Left lobe of liver (tissue), 2 donors: ENCODE results near the gene GDPD3. TPM values are rescaled to one million over a fixed set of nuclear protein-coding genes. Genes with fewer than 3 reads are reported as not detected.

ENCODE experiments used
- ATAC-seq: fragments of 200-7000 bp; cut with Tn5 transposase; one replicate; pipeline ENCODE4 v1.9.1; 2020; ENCODE audit warnings: mild to moderate bottlenecking, moderate library complexity
- DNase-seq: peaks from one replicate; pipeline ENCODE4 v3.0.0-alpha.2; 2020; ENCODE audit warnings: low spot score
- total RNA-seq: library from RNA; stranded (reverse); gene quantifications from one replicate; pipeline ENCODE4 v1.2.1, GENCODE V29; 2021
- donor health status: DM: no; HTN: no; CAD: no; lungs with moderate emphysema.
- donor health status: DM: no; HTN: yes; CAD: no.

GDPD3 gene
- total RNA-seq, 1 donor from 2014 or later, result 1.4 TPM

- no peak for ATAC-seq
- no peak for DNase-seq
These were observed 30.7 kb downstream of the GDPD3 start for GRCh38 chr16:30082545-30083090.

GRCh38 chr16:30079480-30079879 lies 33.9 kb downstream of the GDPD3 start:
- no peak for ATAC-seq
- DNase-seq, result no peak

DNA sequence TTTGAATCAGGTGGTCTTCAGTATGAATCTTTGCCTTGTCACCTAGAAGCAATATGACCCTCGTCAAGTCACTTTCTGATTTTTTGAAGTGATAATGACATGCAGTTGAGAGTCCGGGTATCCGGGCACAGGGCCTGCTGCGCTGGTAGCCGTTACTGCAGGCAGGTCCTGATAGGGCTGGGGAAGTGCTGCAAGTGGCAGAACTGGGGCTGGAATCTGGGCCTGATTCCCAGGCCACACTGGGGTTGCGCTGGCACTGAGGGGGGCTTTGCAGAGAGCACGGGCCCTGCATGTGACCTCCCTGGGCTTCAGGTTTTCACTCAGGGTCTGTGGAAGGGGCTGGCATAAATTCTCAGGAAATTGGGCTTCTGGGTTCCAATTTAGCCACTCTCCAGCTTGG lies 34.6 kb downstream of the GDPD3 start:
- no peak for ATAC-seq
- DNase-seq, result no peak

- no peak for ATAC-seq
- DNase-seq, result no peak
These were observed 35.7 kb downstream of the GDPD3 start for GRCh38 chr16:30077656-30078055.

DNA sequence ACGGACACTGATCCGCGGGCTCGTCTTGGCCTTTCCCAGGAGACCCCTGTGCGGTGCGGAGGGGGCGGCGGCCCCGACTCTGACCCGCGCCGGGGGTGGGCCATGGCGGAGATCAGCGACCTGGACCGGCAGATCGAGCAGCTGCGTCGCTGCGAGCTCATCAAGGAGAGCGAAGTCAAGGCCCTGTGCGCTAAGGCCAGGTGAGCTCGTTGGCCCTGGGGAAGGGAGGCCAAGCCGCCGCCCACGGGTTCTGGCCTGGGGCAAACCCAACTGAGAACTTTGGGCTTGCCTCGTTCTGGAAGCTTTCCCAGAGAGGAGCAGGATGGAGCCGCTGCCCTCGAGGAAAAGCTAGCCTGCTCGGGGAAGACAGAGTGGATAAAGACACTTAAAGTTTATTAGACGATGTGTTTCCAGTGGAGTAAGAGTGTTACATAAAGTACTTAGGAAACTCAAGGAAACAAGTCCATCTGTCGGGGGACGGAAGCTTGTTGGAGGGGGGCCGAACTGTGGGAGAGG lies 37.0 kb downstream of the GDPD3 start:
- DNase-seq (peak; percentile 76), ATAC-seq (peak; percentile 85)

DNA sequence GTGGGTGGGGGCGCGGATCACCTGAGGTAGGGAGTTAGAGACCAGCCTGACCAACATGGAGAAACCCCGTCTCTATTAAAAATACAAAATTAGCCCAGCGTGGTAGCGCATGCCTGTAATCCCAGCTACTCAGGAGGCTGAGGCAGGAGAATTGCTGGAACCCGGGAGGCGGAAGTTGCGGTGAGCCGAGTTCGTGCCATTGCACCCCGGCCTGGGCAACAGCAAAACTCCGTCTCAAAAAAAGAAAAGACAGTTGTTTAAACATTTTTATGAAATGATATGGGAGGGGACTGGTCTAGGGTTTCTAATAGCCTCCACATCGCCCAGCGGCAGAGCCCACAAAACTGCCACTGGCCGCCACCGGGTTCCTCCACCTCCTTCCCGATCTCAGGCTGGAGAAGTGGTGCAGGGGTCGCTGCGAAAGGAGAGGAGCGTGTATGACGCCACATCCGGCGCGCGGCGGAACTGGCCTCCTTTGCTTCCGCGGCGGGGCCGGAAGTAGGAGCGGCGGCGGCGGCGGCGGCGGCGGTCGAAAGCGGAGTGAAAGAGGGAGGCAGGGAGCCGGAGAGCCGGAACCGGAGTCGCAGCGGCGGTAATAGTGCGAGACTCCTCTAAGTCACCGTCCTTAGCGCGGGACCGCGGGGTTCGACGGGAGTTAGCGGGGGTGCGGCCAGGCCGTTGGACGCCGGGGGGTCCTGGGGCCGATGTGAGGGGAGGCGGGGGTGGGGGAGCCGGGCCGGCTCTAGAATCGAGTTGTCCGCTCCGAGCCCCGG lies 37.6 kb downstream of the GDPD3 start, which contains the start of gene PPP4C:
PPP4C (plus strand) TSS at position 492 of the 773 bp plus-strand sequence. CDS start 384 bp downstream, outside the sequence.
- peak; percentile 92 for DNase-seq
- peak; percentile 95 for ATAC-seq

GRCh38 chr16:30070490-30070889 lies 42.8 kb downstream of the GDPD3 start:
- ATAC-seq (no peak), DNase-seq (no peak)

- DNase-seq, result no peak
- ATAC-seq, result no peak
These were observed 43.5 kb downstream of the GDPD3 start for GRCh38 chr16:30069611-30070462.

GRCh38 chr16:30068750-30069610 lies 44.4 kb downstream of the GDPD3 start:
- DNase-seq (no peak), ATAC-seq (no peak)

DNA sequence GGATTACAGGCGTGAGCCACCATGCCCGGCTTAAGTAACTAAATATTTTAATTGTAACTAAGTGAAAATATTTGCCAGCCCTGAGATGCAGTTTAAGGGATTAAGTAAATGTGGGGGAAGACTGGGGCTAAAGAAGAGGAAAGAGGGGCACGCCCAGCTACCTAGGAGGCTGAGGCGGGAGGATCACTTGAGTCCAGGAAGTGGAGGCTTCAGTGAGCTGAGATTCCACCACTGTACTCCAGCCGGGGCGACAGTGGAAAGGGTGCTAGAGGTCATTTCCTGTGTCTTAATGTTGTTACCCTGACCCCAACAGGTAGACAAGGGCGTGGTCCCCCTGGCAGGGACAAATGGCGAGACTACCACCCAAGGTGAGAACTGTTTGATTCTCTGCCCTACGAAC lies 45.0 kb downstream of the GDPD3 start:
- ATAC-seq (no peak), DNase-seq (no peak)

- ATAC-seq (no peak), DNase-seq (no peak)
These were observed 45.8 kb downstream of the GDPD3 start for GRCh38 chr16:30067584-30067916.

GRCh38 chr16:30066761-30067583 lies 46.4 kb downstream of the GDPD3 start:
- no peak for DNase-seq

GRCh38 chr16:30065943-30066760 lies 47.2 kb downstream of the GDPD3 start:
- DNase-seq, result peak; percentile 64

More at GRCh38 chr16:30066761-30067583, 46.4 kb downstream of the GDPD3 start:
- no peak for ATAC-seq

GRCh38 chr16:30065102-30065942 lies 48.0 kb downstream of the GDPD3 start, which contains the start of gene ALDOA:
TSS of gene ALDOA (plus strand) at chr16:30065760. CDS start at chr16:30066898, 1,138 bp downstream.
- ATAC-seq, result peak; percentile 88

More at GRCh38 chr16:30065943-30066760, 47.2 kb downstream of the GDPD3 start:
- ATAC-seq, result no peak

DNA sequence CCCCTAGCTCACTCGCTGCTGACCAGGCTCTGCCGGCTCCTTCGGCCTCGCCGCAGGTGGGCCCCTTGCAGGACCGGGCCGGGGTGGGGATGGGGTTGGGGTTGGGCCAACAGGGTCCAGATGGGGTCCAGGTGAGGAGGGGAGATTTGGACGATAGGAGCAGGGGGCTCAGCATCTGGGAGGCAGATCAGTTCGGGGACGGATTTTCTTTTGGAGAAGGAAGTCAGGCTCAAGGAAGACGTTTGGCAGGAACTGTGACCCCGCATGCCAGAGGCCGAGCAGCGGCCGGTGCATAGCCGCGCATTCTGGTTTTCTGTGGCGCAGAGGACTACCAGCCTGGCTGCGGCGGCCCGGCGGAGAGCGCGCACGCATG lies 48.6 kb downstream of the GDPD3 start:
- ATAC-seq, result peak; percentile 3
- DNase-seq, result no peak

More at GRCh38 chr16:30065102-30065942, 48.0 kb downstream of the GDPD3 start, which contains the start of gene ALDOA:
- DNase-seq, result peak; percentile 98

DNA sequence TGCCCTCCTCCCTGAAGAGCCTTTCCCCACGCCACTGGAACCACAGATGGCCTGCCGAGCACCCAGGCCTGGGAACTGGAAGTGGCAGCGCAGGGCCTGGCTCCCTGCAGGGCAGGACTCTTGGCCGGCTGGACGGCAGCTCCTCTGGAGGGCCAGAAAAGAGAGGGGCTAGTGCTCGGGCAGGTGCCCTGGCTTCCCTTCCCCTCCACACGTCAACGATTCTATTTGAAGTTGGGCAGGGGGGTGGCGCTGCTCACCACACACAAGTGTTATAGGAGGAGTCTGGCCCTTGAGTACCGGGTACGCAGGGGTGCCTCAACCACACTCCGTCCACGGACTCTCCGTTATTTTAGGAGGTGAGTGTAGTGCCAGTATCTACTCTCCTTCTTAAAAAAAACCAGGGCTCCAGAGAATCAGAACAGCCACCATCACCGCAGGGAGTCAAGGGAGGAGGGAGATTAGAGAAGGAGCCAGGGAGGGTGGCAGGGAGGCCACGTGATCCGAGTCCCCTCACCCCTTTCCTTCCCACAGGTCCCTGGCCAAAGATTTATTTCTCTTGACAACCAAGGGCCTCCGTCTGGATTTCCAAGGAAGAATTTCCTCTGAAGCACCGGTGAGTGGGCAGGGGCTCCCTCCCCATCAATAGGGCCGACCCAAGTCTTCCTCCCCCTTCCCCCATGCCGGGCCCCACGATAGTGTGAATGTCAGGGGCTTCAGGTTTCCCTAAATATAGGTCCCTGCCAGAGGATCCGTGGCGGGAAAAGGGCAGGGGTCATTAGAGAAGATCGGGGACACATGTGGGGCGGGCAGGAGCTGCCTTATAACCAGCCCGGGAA lies 49.2 kb downstream of the GDPD3 start:
- peak; percentile 78 for DNase-seq
- ATAC-seq, result peak; percentile 53
